Natural killer cell (primary cell): ENCODE measurements around the gene MYOZ3. TPM values are rescaled to one million over a fixed set of nuclear protein-coding genes. Genes with fewer than 3 reads are reported as not detected.

Experiments
- ATAC-seq, 3 donors: fragments of 150-1000 bp in 2 of 3; fragments of 200-7000 bp in 1 of 3; cut with Tn5 transposase; 1 replicate in 1 of 3; 2 replicates in 2 of 3; pipeline ENCODE4 v1.10.0; 2021; ENCODE audit warnings: mild to moderate bottlenecking in 2 of 3, moderate library complexity in 2 of 3
- DNase-seq, 2 donors: peaks; one replicate each; pipeline versions ENCODE4 v3.0.0 to v3.0.0-alpha.2; 2013 to 2021; ENCODE audit warnings: mixed read lengths in 1 of 2
- H3K27ac ChIP-seq: one replicate; pipeline ENCODE4 v1.5.1; 2013; ENCODE audit warnings: mild to moderate bottlenecking, low read length
- H3K27me3 ChIP-seq: one replicate; pipeline ENCODE4 v1.6.1; 2013; ENCODE audit warnings: low read length; ENCODE audit not compliant: control insufficient read depth, insufficient read depth
- H3K36me3 ChIP-seq: one replicate; pipeline ENCODE4 v1.6.1; 2013; ENCODE audit warnings: low read length; ENCODE audit not compliant: control insufficient read depth, insufficient read depth
- H3K4me1 ChIP-seq: one replicate; pipeline ENCODE4 v1.6.1; 2013; ENCODE audit warnings: low read length; ENCODE audit not compliant: control insufficient read depth, insufficient read depth
- H3K4me3 ChIP-seq: one replicate; pipeline ENCODE4 v1.5.1; 2013; ENCODE audit warnings: low read length
- H3K9me3 ChIP-seq: one replicate; pipeline ENCODE4 v1.6.1; 2013; ENCODE audit warnings: low read length; ENCODE audit not compliant: control insufficient read depth, insufficient read depth
- H3K27ac Mint-ChIP-seq, 2 donors: one replicate each; pipeline ENCODE4 v1.8.0; 2022; ENCODE audit warnings: mild to moderate bottlenecking in 2 of 2, mixed read lengths in 2 of 2, moderate library complexity in 1 of 2
- H3K27me3 Mint-ChIP-seq, 2 donors: one replicate each; pipeline ENCODE4 v1.8.0; 2022; ENCODE audit warnings: low read depth in 2 of 2, mixed read lengths in 2 of 2
- H3K36me3 Mint-ChIP-seq: one replicate; pipeline ENCODE4 v1.8.0; 2022; ENCODE audit warnings: mixed read lengths
- H3K4me1 Mint-ChIP-seq, 2 donors: one replicate each; pipeline ENCODE4 v1.8.0; 2022; ENCODE audit warnings: mixed read lengths in 2 of 2
- H3K4me3 Mint-ChIP-seq: one replicate; pipeline ENCODE4 v1.8.0; 2022; ENCODE audit warnings: mild to moderate bottlenecking, moderate library complexity, mixed read lengths
- H3K9me3 Mint-ChIP-seq, 2 donors: one replicate each; pipeline ENCODE4 v1.8.0; 2022; ENCODE audit warnings: mixed read lengths in 2 of 2
- CTCF ChIP-seq: fragments of 200-600 bp; IDR thresholded peaks from one replicate; pipeline ENCODE4 v1.8.0; 2022; ENCODE audit warnings: antibody characterized with exemption
- WGBS: methylation state at CpG from one replicate; pipeline ENCODE4 v1.1.7; 2013; ENCODE audit warnings: missing lambda C conversion rate; ENCODE audit not compliant: insufficient coverage; 5-methylcytosine and 5-hydroxymethylcytosine counted together
- intact Hi-C: fragments of 100-400 bp; cut with micrococcal nuclease; formaldehyde crosslinking; loops from one replicate; pipeline ENCODE4 v1.14.2; 2022
- total RNA-seq, 4 donors: library from RNA; stranded (reverse); fragments of 120-200 nt in 1 of 4; gene quantifications; one replicate each; pipeline versions ENCODE4 v1.2.3 to v1.2.4, GENCODE V29; 2013 to 2022

MYOZ3 gene
- total RNA-seq, 3 donors from 2014 or later (not counting 1 experiment from before 2014, with no cell fraction given): not detected

- DNase-seq (no peak), ATAC-seq (no peak)
- Histone ChIP-seq H3K4me1 (no peaks in the 10 kb centered on the region), H3K36me3 (peaks cover 59% of the 10 kb centered on the region), H3K27me3 (no peaks in the 10 kb centered on the region), H3K27ac (no peak overlapping the region), H3K9me3 (no peaks in the 10 kb centered on the region), H3K4me3 (no peak overlapping the region)
- H3K4me1 Mint-ChIP-seq: no peaks in the 10 kb centered on the region
- 94% methylated on average over 6 of the region's 6 CpGs for WGBS
- no peaks in the 10 kb centered on the region for H3K27me3 Mint-ChIP-seq
- peaks cover 36% of the 10 kb centered on the region for H3K36me3 Mint-ChIP-seq
- TF ChIP-seq CTCF: no peak
- H3K27ac Mint-ChIP-seq: peak overlapping the region in 1 of 2 donors; percentile 38
- no peaks in the 10 kb centered on the region for H3K9me3 Mint-ChIP-seq
- H3K4me3 Mint-ChIP-seq: no peak overlapping the region
- intact Hi-C loops: no loop called here
These were observed 29.7 kb downstream of the MYOZ3 start for GRCh38 chr5:150690760-150691159.

- no peak overlapping the region for H3K4me3 ChIP-seq
- 91% methylated on average over 3 of the region's 3 CpGs for WGBS
- no peak overlapping the region for H3K27ac ChIP-seq
- H3K4me3 Mint-ChIP-seq: no peak overlapping the region
- no peaks in the 10 kb centered on the region for H3K27me3 Mint-ChIP-seq
- no peak overlapping the region for H3K27ac Mint-ChIP-seq
- ATAC-seq: no peak
- no peaks in the 10 kb centered on the region for H3K9me3 Mint-ChIP-seq
- H3K9me3 ChIP-seq: no peaks in the 10 kb centered on the region
- no peak for TF ChIP-seq CTCF
- peaks cover 65% of the 10 kb centered on the region for H3K36me3 ChIP-seq
- H3K4me1 ChIP-seq: no peaks in the 10 kb centered on the region
- intact Hi-C loops: no loop called here
- H3K36me3 Mint-ChIP-seq: peaks cover 41% of the 10 kb centered on the region
- DNase-seq: no peak
- no peaks in the 10 kb centered on the region for H3K4me1 Mint-ChIP-seq
- no peaks in the 10 kb centered on the region for H3K27me3 ChIP-seq
These were observed 31.2 kb downstream of the MYOZ3 start for GRCh38 chr5:150692276-150692675.

GRCh38 chr5:150694612-150695011 is 33.6 kb downstream of the MYOZ3 start:
- 89% methylated on average over 2 of the region's 3 CpGs for WGBS
- Mint-ChIP-seq H3K4me1 (peaks cover 7 to 15% of the 10 kb centered on the region in 2 donors), H3K36me3 (peaks cover 42% of the 10 kb centered on the region), H3K27ac (no peak overlapping the region), H3K9me3 (no peaks in the 10 kb centered on the region), H3K4me3 (no peak overlapping the region), H3K27me3 (no peaks in the 10 kb centered on the region)
- no peak for TF ChIP-seq CTCF
- peaks cover 4% of the 10 kb centered on the region for H3K4me1 ChIP-seq
- no peak overlapping the region for H3K27ac ChIP-seq
- H3K4me3 ChIP-seq: no peak overlapping the region
- no peaks in the 10 kb centered on the region for H3K9me3 ChIP-seq
- H3K36me3 ChIP-seq: peaks cover 82% of the 10 kb centered on the region
- DNase-seq (no peak), ATAC-seq (no peak)
- no peaks in the 10 kb centered on the region for H3K27me3 ChIP-seq
- intact Hi-C loops: no loop called here

- H3K4me1 Mint-ChIP-seq: peaks cover 7 to 15% of the 10 kb centered on the region in 2 donors
- ATAC-seq (peak in 2 of 3 donors; percentile 4 to 15), DNase-seq (no peak)
- peak overlapping the region; percentile 92 for H3K27ac ChIP-seq
- H3K4me3 Mint-ChIP-seq: no peak overlapping the region
- H3K36me3 Mint-ChIP-seq: peaks cover 13% of the 10 kb centered on the region
- H3K4me3 ChIP-seq: peak overlapping the region; percentile 90
- H3K27me3 ChIP-seq: peaks cover 2% of the 10 kb centered on the region
- H3K9me3 ChIP-seq: no peaks in the 10 kb centered on the region
- intact Hi-C loops: no loop called here
- H3K4me1 ChIP-seq: peaks cover 5% of the 10 kb centered on the region
- no peak for TF ChIP-seq CTCF
- 4% methylated on average over 15 of the region's 15 CpGs for WGBS
- H3K36me3 ChIP-seq: peaks cover 35% of the 10 kb centered on the region
- H3K27me3 Mint-ChIP-seq: no peaks in the 10 kb centered on the region
- H3K27ac Mint-ChIP-seq: no peak overlapping the region
- H3K9me3 Mint-ChIP-seq: no peaks in the 10 kb centered on the region
These were observed 39.2 kb downstream of the MYOZ3 start for GRCh38 chr5:150700246-150700593.
